Endothelial cell (in vitro differentiated cells): Measurements from ENCODE around the gene HSPE1. TPM values are rescaled to one million over a fixed set of nuclear protein-coding genes. Genes with fewer than 3 reads are reported as not detected.
A peak's percentile ranks its signal among the peaks of the same experiment; 100 is the strongest.
"Not testable (repeated sequence)": the region's sequence is repeated elsewhere in the genome, so short reads cannot be mapped to it uniquely, and the experiment has no call there.

Experiments
- DNase-seq: peaks from one replicate; pipeline ENCODE4 v3.0.0; 2021; ENCODE audit warnings: low spot score
- H3K27ac Mint-ChIP-seq: one replicate; pipeline ENCODE4 v1.8.0; 2021; ENCODE audit warnings: mixed read lengths, inconsistent platforms; ENCODE audit not compliant: unreplicated experiment
- H3K27me3 Mint-ChIP-seq: one replicate; pipeline ENCODE4 v1.8.0; 2021; ENCODE audit warnings: mild to moderate bottlenecking, moderate library complexity, mixed read lengths, inconsistent platforms; ENCODE audit not compliant: unreplicated experiment
- H3K36me3 Mint-ChIP-seq: one replicate; pipeline ENCODE4 v1.8.0; 2021; ENCODE audit warnings: mild to moderate bottlenecking, low read depth, mixed read lengths, inconsistent platforms; ENCODE audit not compliant: unreplicated experiment
- H3K4me1 Mint-ChIP-seq: one replicate; pipeline ENCODE4 v1.8.0; 2021; ENCODE audit warnings: mild to moderate bottlenecking, mixed read lengths, inconsistent platforms; ENCODE audit not compliant: unreplicated experiment
- H3K4me3 Mint-ChIP-seq: one replicate; pipeline ENCODE4 v1.8.0; 2021; ENCODE audit warnings: mild to moderate bottlenecking, mixed read lengths, inconsistent platforms; ENCODE audit not compliant: unreplicated experiment
- H3K9me3 Mint-ChIP-seq: one replicate; pipeline ENCODE4 v1.8.0; 2021; ENCODE audit warnings: mixed read lengths, inconsistent platforms; ENCODE audit not compliant: unreplicated experiment
- CTCF ChIP-seq: fragments of 200-600 bp; sonication (generic); IDR thresholded peaks from one replicate; pipeline ENCODE4 v1.5.0; 2021; ENCODE audit warnings: antibody characterized with exemption; ENCODE audit not compliant: unreplicated experiment
- long read RNA-seq: library from polyadenylated mRNA; unstranded; transcript quantifications from one replicate; pipeline ENCODE4 v2.0.0, GENCODE V29; 2020; ENCODE audit not compliant: unreplicated experiment
- total RNA-seq: library from RNA; stranded (reverse); fragmentation: NEBNext Ultra II Directional; extraction: Animal tissue kit (Norgen Biotek cat#: 25700); gene quantifications from one replicate; pipeline ENCODE4 v1.2.1, GENCODE V29; 2021; ENCODE audit not compliant: unreplicated experiment

The HSPE1 gene
- 73.6 TPM for total RNA-seq
- long read RNA-seq, transcript HSPE1-201 (4 exons, 950 nt) = major isoform, 99 of 105 reads
- long read RNA-seq, partial matches to known transcripts = 2 of 105 reads
- long read RNA-seq, other reads (novel, unspliced or antisense) = 3 of 105 reads

- no peak for TF ChIP-seq CTCF
- Mint-ChIP-seq H3K27me3 (peaks cover 9% of the 10 kb centered on the region), H3K9me3 (no peaks in the 10 kb centered on the region), H3K4me3 (peak within 1 kb of the TSS; percentile 97), H3K4me1 (peaks cover 29% of the 10 kb centered on the region), H3K36me3 (peaks cover 21% of the 10 kb centered on the region), H3K27ac (peak within 1 kb of the TSS; percentile 89)
- peak; percentile 96 for DNase-seq
These were observed at the start of gene HSPE1, which contains the start of gene HSPD1 for GRCh38 chr2:197499594-197500502. Gene HSPE1 (plus strand): TSS chr2:197500379. CDS start chr2:197500437, 58 bp downstream. Gene HSPD1 (minus strand): TSS chr2:197499840. CDS start chr2:197498848, 992 bp downstream.

DNA sequence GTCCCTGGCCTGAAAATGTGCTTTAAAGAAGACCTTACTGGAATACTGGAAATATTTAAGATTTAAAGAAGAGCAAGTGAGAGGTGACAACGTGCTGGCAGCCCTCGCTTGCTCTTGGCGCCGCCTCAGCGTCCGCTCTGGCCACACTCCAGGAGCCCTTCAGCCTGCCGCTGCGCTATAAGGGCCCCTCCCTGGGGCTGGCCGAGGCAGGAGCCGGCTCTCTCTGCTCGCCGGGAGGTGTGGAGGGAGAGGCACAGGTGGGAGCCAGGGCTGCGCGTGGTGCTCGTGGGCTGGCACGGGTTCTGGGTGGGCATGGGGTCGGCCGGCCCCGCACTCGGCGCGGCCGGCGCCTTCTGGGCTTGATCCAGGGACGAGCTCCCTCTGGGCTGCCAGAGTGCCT is 49.7 kb upstream of the HSPE1 start:
- no peak overlapping the region for H3K4me3 Mint-ChIP-seq
- no peak for TF ChIP-seq CTCF
- H3K4me1 Mint-ChIP-seq = peaks cover 23% of the 10 kb centered on the region
- peaks cover 13% of the 10 kb centered on the region for H3K27me3 Mint-ChIP-seq
- H3K27ac Mint-ChIP-seq = no peak overlapping the region
- DNase-seq = no peak
- H3K9me3 Mint-ChIP-seq = no peaks in the 10 kb centered on the region
- peaks cover 11% of the 10 kb centered on the region for H3K36me3 Mint-ChIP-seq

- H3K4me3 Mint-ChIP-seq = not testable (repeated sequence)
- Mint-ChIP-seq H3K36me3 (peaks cover 11% of the 10 kb centered on the region), H3K4me1 (peaks cover 22% of the 10 kb centered on the region)
These were observed 49.2 kb upstream of the HSPE1 start for GRCh38 chr2:197450935-197451358.

GRCh38 chr2:197452754-197453122 is 47.4 kb upstream of the HSPE1 start:
- peaks cover 13% of the 10 kb centered on the region for H3K27me3 Mint-ChIP-seq
- H3K36me3 Mint-ChIP-seq = peaks cover 11% of the 10 kb centered on the region
- H3K27ac Mint-ChIP-seq = peak overlapping the region; percentile 100
- H3K4me1 Mint-ChIP-seq = peaks cover 22% of the 10 kb centered on the region
- H3K4me3 Mint-ChIP-seq = peak overlapping the region; percentile 100
- no peaks in the 10 kb centered on the region for H3K9me3 Mint-ChIP-seq
- no peak for DNase-seq
- no peak for TF ChIP-seq CTCF

More at GRCh38 chr2:197450935-197451358, 49.2 kb upstream of the HSPE1 start:
- H3K9me3 Mint-ChIP-seq, H3K27ac Mint-ChIP-seq, DNase-seq: not testable (repeated sequence)
- H3K27me3 Mint-ChIP-seq = peaks cover 13% of the 10 kb centered on the region

- H3K27me3 Mint-ChIP-seq = peaks cover 13% of the 10 kb centered on the region
- TF ChIP-seq CTCF = no peak
- H3K4me3 Mint-ChIP-seq = peak within 1 kb of the TSS; percentile 100
- H3K4me1 Mint-ChIP-seq = peaks cover 22% of the 10 kb centered on the region
- H3K9me3 Mint-ChIP-seq = no peaks in the 10 kb centered on the region
- peak; percentile 97 for DNase-seq
- H3K36me3 Mint-ChIP-seq = peaks cover 11% of the 10 kb centered on the region
- peak within 1 kb of the TSS; percentile 100 for H3K27ac Mint-ChIP-seq
These were observed 46.9 kb upstream of the HSPE1 start, which contains the start of gene COQ10B for GRCh38 chr2:197453123-197453913. Gene COQ10B (plus strand): TSS chr2:197453552. CDS start chr2:197453561, 9 bp downstream.
